ENCODE results near the gene RBM20.

The RBM20 gene

GRCh38 chr10:110742801-110743200, 98.7 kb downstream of the RBM20 start:
- no peak for DNase-seq

GRCh38 chr10:110744782-110745181, 100.6 kb downstream of the RBM20 start:
- no peak for DNase-seq

GRCh38 chr10:110746254-110746826, 102.2 kb downstream of the RBM20 start:
- DNase-seq: no peak

GRCh38 chr10:110746969-110747608, 103.0 kb downstream of the RBM20 start:
- no peak for DNase-seq

GRCh38 chr10:110747609-110748464, 103.7 kb downstream of the RBM20 start:
- no peak for DNase-seq

GRCh38 chr10:110748970-110749369, 104.8 kb downstream of the RBM20 start:
- DNase-seq: no peak

GRCh38 chr10:110750931-110751330, 106.8 kb downstream of the RBM20 start:
- no peak for DNase-seq

GRCh38 chr10:110751850-110752249, 107.7 kb downstream of the RBM20 start:
- no peak for DNase-seq

- DNase-seq: no peak
These were observed 109.3 kb downstream of the RBM20 start for GRCh38 chr10:110753462-110753861.

GRCh38 chr10:110754375-110755105, 110.4 kb downstream of the RBM20 start:
- DNase-seq: no peak

GRCh38 chr10:110755781-110756180, 111.6 kb downstream of the RBM20 start:
- DNase-seq: no peak

- no peak for DNase-seq
These were observed 112.7 kb downstream of the RBM20 start for GRCh38 chr10:110756876-110757275.

- DNase-seq: no peak
These were observed 113.5 kb downstream of the RBM20 start for GRCh38 chr10:110757586-110757985.

- DNase-seq: no peak
These were observed 114.1 kb downstream of the RBM20 start for GRCh38 chr10:110758128-110758765.

GRCh38 chr10:110758898-110759297, 114.8 kb downstream of the RBM20 start:
- no peak for DNase-seq

- no peak for DNase-seq
These were observed 115.4 kb downstream of the RBM20 start for GRCh38 chr10:110759523-110759922.

- DNase-seq: no peak
These were observed 118.1 kb downstream of the RBM20 start for GRCh38 chr10:110762109-110762848.

- no peak for DNase-seq
These were observed 118.7 kb downstream of the RBM20 start for GRCh38 chr10:110762849-110763211.

- DNase-seq: no peak
These were observed 120.2 kb downstream of the RBM20 start for GRCh38 chr10:110764378-110764777.

- no peak for DNase-seq
These were observed 120.8 kb downstream of the RBM20 start for GRCh38 chr10:110764793-110765512.

Measured in cortex of kidney (tissue), 1 donor.